Neural cell (in vitro differentiated cells): ENCODE results near the gene ACOX3. TPM values are rescaled to one million over a fixed set of nuclear protein-coding genes. Genes with fewer than 3 reads are reported as not detected.

Source experiments
- H2AFZ ChIP-seq: fragments of 200-600, 300-800 bp; sonication (generic), shearing (Covaris generic); 2 replicates; pipeline ENCODE4 v1.6.0; 2014; ENCODE audit warnings: low read depth, mild to moderate bottlenecking, antibody characterized with exemption, low read length, moderate library complexity
- H3F3A ChIP-seq: fragments of 200-600 bp; shearing (Covaris generic); 2 replicates; pipeline ENCODE4 v1.6.1; 2016; ENCODE audit warnings: mild to moderate bottlenecking, moderate library complexity, mixed read lengths, antibody characterized with exemption, low read length; ENCODE audit not compliant: insufficient read depth, poor library complexity, severe bottlenecking
- H3K27ac ChIP-seq: fragments of 200-600, 300-800 bp; sonication (generic), shearing (Covaris generic); 2 replicates; pipeline ENCODE4 v1.5.1; 2014; ENCODE audit warnings: mild to moderate bottlenecking, low read length, moderate library complexity
- H3K27me3 ChIP-seq: fragments of 300-800, 200-600 bp; sonication (generic), shearing (Covaris generic); 2 replicates; pipeline ENCODE4 v1.6.0; 2014; ENCODE audit warnings: mild to moderate bottlenecking, low read depth, low read length, moderate library complexity; ENCODE audit not compliant: insufficient read depth
- H3K36me3 ChIP-seq: fragments of 300-800, 200-600 bp; sonication (generic), shearing (Covaris generic); 2 replicates; pipeline ENCODE4 v1.5.1; 2014; ENCODE audit warnings: mild to moderate bottlenecking, antibody characterized with exemption, low read length, moderate library complexity; ENCODE audit not compliant: insufficient read depth
- H3K4me2 ChIP-seq: fragments of 300-800, 200-600 bp; sonication (generic), shearing (Covaris generic); 2 replicates; pipeline ENCODE4 v1.6.0; 2014; ENCODE audit warnings: mild to moderate bottlenecking, low read length
- H3K4me3 ChIP-seq: fragments of 300-800, 200-600 bp; sonication (generic), shearing (Covaris generic); 2 replicates; pipeline ENCODE4 v1.5.1; 2014; ENCODE audit warnings: mild to moderate bottlenecking, low read length, moderate library complexity
- H3K79me2 ChIP-seq: fragments of 200-600 bp; shearing (Covaris generic); replicated peaks from 2 replicates; pipeline ENCODE4 v1.6.0; 2014; ENCODE audit warnings: mild to moderate bottlenecking, low read length, moderate library complexity; ENCODE audit not compliant: insufficient read depth
- H3K9ac ChIP-seq: fragments of 300-800, 200-600 bp; sonication (generic), shearing (Covaris generic); 2 replicates; pipeline ENCODE4 v1.6.1; 2016; ENCODE audit warnings: mild to moderate bottlenecking, low read length, mixed read lengths
- H3K9me2 ChIP-seq: fragments of 200-600 bp; shearing (Covaris generic); 2 replicates; pipeline ENCODE4 v1.6.1; 2016; ENCODE audit warnings: mild to moderate bottlenecking, low read length, mixed read lengths; ENCODE audit not compliant: insufficient read depth
- H3K9me3 ChIP-seq: fragments of 200-600, 300-800 bp; sonication (generic), shearing (Covaris generic); 2 replicates; pipeline ENCODE4 v1.6.1; 2016; ENCODE audit warnings: mild to moderate bottlenecking, mixed run types, low read length, moderate library complexity, mixed read lengths
- H4K20me1 ChIP-seq: fragments of 200-600 bp; shearing (Covaris generic); 2 replicates; pipeline ENCODE4 v1.6.1; 2016; ENCODE audit warnings: mild to moderate bottlenecking, mixed run types; ENCODE audit not compliant: insufficient read depth
- EP300 ChIP-seq: fragments of 450-650 bp; conservative IDR thresholded peaks from 2 replicates; pipeline ENCODE4 v1.6.1; 2014; ENCODE audit warnings: antibody characterized with exemption, mild to moderate bottlenecking, moderate library complexity; ENCODE audit not compliant: poor library complexity, severe bottlenecking
- EZH2 ChIP-seq: fragments of 200-600, 300-800 bp; shearing (Covaris generic), sonication (generic); IDR thresholded peaks from 2 replicates; pipeline ENCODE4 v1.6.1; 2014; ENCODE audit warnings: antibody characterized with exemption, low read length, borderline replicate concordance, mild to moderate bottlenecking; ENCODE audit not compliant: insufficient read depth, poor library complexity, severe bottlenecking
- MXI1 ChIP-seq: fragments of 450-650 bp; conservative IDR thresholded peaks from 2 replicates; pipeline ENCODE4 v1.6.1; 2014; ENCODE audit warnings: antibody characterized with exemption, mild to moderate bottlenecking; ENCODE audit not compliant: poor library complexity, severe bottlenecking
- POLR2AphosphoS5 ChIP-seq: IDR thresholded peaks from 2 replicates; pipeline ENCODE4 v1.6.1; 2012
- RAD21 ChIP-seq: fragments of 450-650 bp; conservative IDR thresholded peaks from 2 replicates; pipeline ENCODE4 v1.6.1; 2014; ENCODE audit warnings: antibody characterized with exemption, mild to moderate bottlenecking, moderate library complexity
- SMC3 ChIP-seq: fragments of 450-650 bp; conservative IDR thresholded peaks from 2 replicates; pipeline ENCODE4 v1.6.1; 2014; ENCODE audit warnings: antibody characterized with exemption, mild to moderate bottlenecking, moderate library complexity; ENCODE audit not compliant: poor library complexity
- TAF1 ChIP-seq: IDR thresholded peaks from 2 replicates; pipeline ENCODE4 v1.6.1; 2012; ENCODE audit warnings: low read depth
- polyA plus RNA-seq: library from polyadenylated mRNA; depleted of rRNA; stranded (reverse); fragments of >200 nt; gene quantifications from 2 replicates; pipeline ENCODE4 v1.2.3, GENCODE V29; 2014
- TF ChIP-seq, protein P1 (sequence below): fragments of 450-650 bp; IDR thresholded peaks from 2 replicates; pipeline ENCODE4 v1.5.1; 2014; ENCODE audit warnings: antibody characterized with exemption, mild to moderate bottlenecking, moderate library complexity; ENCODE audit not compliant: poor library complexity, severe bottlenecking
- TF ChIP-seq, protein P2 (sequence below): IDR thresholded peaks from 2 replicates; pipeline ENCODE4 v1.6.1; 2012; ENCODE audit warnings: borderline replicate concordance

The ACOX3 gene
- polyA plus RNA-seq, 1 donor from 2014 or later: 13.2 TPM

DNA sequence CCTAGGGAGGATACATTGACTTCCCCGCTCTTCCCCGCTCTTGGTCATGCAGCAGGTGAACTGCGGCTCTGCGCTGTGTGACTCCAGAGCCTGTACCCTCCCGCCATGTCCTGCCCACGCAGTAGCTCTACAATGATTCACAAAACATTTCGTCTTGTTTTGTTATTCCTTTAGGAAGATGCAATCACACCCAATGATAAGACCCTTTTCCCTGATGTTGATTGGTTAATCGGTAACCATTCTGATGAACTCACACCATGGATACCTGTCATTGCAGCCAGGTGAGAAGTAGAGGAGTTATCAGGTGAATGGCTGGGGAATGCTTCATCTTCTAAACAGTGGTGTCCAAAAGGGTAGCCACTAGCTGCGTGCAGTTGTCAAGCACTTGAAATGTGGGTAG lies 23.3 kb upstream of the ACOX3 start:
- H4K20me1 ChIP-seq: no peaks in the 10 kb centered on the region
- H3K27ac ChIP-seq: no peak overlapping the region
- H3K9ac ChIP-seq: no peak overlapping the region
- no peaks in the 10 kb centered on the region for H3K9me3 ChIP-seq
- no peaks in the 10 kb centered on the region for H3K9me2 ChIP-seq
- TF ChIP-seq TAF1: no peak
- no peak for TF ChIP-seq EP300
- TF ChIP-seq MXI1: no peak
- TF ChIP-seq POLR2AphosphoS5: no peak
- TF ChIP-seq, protein P1, sequence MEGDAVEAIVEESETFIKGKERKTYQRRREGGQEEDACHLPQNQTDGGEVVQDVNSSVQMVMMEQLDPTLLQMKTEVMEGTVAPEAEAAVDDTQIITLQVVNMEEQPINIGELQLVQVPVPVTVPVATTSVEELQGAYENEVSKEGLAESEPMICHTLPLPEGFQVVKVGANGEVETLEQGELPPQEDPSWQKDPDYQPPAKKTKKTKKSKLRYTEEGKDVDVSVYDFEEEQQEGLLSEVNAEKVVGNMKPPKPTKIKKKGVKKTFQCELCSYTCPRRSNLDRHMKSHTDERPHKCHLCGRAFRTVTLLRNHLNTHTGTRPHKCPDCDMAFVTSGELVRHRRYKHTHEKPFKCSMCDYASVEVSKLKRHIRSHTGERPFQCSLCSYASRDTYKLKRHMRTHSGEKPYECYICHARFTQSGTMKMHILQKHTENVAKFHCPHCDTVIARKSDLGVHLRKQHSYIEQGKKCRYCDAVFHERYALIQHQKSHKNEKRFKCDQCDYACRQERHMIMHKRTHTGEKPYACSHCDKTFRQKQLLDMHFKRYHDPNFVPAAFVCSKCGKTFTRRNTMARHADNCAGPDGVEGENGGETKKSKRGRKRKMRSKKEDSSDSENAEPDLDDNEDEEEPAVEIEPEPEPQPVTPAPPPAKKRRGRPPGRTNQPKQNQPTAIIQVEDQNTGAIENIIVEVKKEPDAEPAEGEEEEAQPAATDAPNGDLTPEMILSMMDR: no peak
- TF ChIP-seq, protein P2, sequence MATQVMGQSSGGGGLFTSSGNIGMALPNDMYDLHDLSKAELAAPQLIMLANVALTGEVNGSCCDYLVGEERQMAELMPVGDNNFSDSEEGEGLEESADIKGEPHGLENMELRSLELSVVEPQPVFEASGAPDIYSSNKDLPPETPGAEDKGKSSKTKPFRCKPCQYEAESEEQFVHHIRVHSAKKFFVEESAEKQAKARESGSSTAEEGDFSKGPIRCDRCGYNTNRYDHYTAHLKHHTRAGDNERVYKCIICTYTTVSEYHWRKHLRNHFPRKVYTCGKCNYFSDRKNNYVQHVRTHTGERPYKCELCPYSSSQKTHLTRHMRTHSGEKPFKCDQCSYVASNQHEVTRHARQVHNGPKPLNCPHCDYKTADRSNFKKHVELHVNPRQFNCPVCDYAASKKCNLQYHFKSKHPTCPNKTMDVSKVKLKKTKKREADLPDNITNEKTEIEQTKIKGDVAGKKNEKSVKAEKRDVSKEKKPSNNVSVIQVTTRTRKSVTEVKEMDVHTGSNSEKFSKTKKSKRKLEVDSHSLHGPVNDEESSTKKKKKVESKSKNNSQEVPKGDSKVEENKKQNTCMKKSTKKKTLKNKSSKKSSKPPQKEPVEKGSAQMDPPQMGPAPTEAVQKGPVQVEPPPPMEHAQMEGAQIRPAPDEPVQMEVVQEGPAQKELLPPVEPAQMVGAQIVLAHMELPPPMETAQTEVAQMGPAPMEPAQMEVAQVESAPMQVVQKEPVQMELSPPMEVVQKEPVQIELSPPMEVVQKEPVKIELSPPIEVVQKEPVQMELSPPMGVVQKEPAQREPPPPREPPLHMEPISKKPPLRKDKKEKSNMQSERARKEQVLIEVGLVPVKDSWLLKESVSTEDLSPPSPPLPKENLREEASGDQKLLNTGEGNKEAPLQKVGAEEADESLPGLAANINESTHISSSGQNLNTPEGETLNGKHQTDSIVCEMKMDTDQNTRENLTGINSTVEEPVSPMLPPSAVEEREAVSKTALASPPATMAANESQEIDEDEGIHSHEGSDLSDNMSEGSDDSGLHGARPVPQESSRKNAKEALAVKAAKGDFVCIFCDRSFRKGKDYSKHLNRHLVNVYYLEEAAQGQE: no peak
- TF ChIP-seq EZH2: no peak
- no peak for TF ChIP-seq RAD21
- TF ChIP-seq SMC3: no peak
- peaks cover 5% of the 10 kb centered on the region for H3K36me3 ChIP-seq
- no peak overlapping the region for H3K4me2 ChIP-seq
- H3F3A ChIP-seq: no peaks in the 10 kb centered on the region
- H3K79me2 ChIP-seq: no peaks in the 10 kb centered on the region
- H3K27me3 ChIP-seq: no peaks in the 10 kb centered on the region
- no peak overlapping the region for H2AFZ ChIP-seq
- H3K4me3 ChIP-seq: no peak overlapping the region

DNA sequence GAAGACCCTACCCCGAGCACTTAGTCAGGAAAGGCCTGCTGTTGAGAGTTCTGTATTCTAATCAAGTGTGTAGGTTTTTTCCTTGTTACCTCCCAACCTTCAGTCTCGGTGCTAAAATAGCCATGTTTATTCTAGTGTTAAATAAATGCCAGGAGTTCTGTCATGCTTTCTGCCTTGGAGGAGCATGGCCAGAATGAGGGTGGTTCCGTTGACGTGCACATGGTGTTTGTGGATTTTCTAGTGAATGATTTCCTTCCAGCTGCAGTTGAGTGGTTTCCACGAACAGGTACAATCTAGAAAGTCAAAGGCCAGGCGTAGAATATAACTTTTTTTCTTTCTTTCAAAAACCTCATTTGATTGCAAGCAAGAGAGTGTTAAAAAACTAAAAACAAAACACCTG lies 21.1 kb upstream of the ACOX3 start:
- Histone ChIP-seq H3K9ac (no peak overlapping the region), H3K27ac (no peak overlapping the region), H3K4me3 (no peak overlapping the region), H4K20me1 (no peaks in the 10 kb centered on the region), H3K79me2 (no peaks in the 10 kb centered on the region), H3K36me3 (peaks cover 5% of the 10 kb centered on the region), H3K4me2 (no peak overlapping the region), H2AFZ (no peak overlapping the region), H3K27me3 (no peaks in the 10 kb centered on the region), H3K9me2 (no peaks in the 10 kb centered on the region), H3K9me3 (no peaks in the 10 kb centered on the region), H3F3A (no peaks in the 10 kb centered on the region)
- no peak for TF ChIP-seq POLR2AphosphoS5
- TF ChIP-seq TAF1: no peak
- TF ChIP-seq EZH2: no peak
- TF ChIP-seq, protein P2: no peak
- no peak for TF ChIP-seq EP300
